PC-9 (cell line): Measurements from ENCODE around the gene SPATA16. TPM values are rescaled to one million over a fixed set of nuclear protein-coding genes. Genes with fewer than 3 reads are reported as not detected.

Experiments used
- BruUV-seq: library from RNA; stranded (reverse); fragments of 400-500 nt; replicated peaks from 2 replicates; lab custom pipeline; 2021; lab: Mats Ljungman, UMichigan
- CTCF ChIA-PET: fragments of 300-600 bp; sonication (Branson Sonifier 250); formaldehyde crosslinking; loops from one replicate; lab custom pipeline; 2022; ENCODE audit warnings: antibody characterized with exemption; lab: Charles Lee
- POLR2A ChIA-PET: fragments of 300-600 bp; sonication (Branson Sonifier 250); formaldehyde crosslinking; loops from one replicate; lab custom pipeline; 2022; ENCODE audit warnings: antibody characterized with exemption; ENCODE audit not compliant: unreplicated experiment; lab: Charles Lee
- DNase-seq, 2 experiments: peaks; one replicate each; pipeline versions ENCODE4 v3.0.0 to v3.0.0-alpha.2; 2015 to 2022; ENCODE audit warnings: mixed read lengths in 1 of 2
- H2AFZ ChIP-seq: fragments of 200-600 bp; sonication (generic); 2 replicates; pipeline ENCODE4 v1.8.1; 2017; ENCODE audit warnings: antibody characterized with exemption
- H3F3A ChIP-seq: fragments of 200-600 bp; sonication (generic); 2 replicates; pipeline ENCODE4 v1.8.1; 2017; ENCODE audit warnings: antibody characterized with exemption, mild to moderate bottlenecking, low read depth; ENCODE audit not compliant: insufficient read depth
- H3K27ac ChIP-seq: fragments of 200-600 bp; sonication (generic); 2 replicates; pipeline ENCODE4 v1.6.1; 2016; ENCODE audit warnings: mixed run types
- H3K27me3 ChIP-seq: fragments of 200-600 bp; sonication (generic); 2 replicates; pipeline ENCODE4 v1.6.1; 2016; ENCODE audit warnings: low read depth, mixed run types; ENCODE audit not compliant: insufficient read depth
- H3K36me3 ChIP-seq: fragments of 200-600 bp; sonication (generic); 2 replicates; pipeline ENCODE4 v1.6.1; 2016; ENCODE audit warnings: low read depth, mixed run types
- H3K4me1 ChIP-seq: fragments of 200-600 bp; sonication (generic); replicated peaks from 2 replicates; pipeline ENCODE4 v1.6.1; 2016; ENCODE audit warnings: mixed run types; ENCODE audit not compliant: insufficient read depth
- H3K4me2 ChIP-seq: fragments of 200-600 bp; sonication (generic); 2 replicates; pipeline ENCODE4 v1.6.1; 2017; ENCODE audit warnings: mixed run types
- H3K4me3 ChIP-seq: fragments of 200-600 bp; sonication (generic); 2 replicates; pipeline ENCODE4 v1.6.1; 2016; ENCODE audit warnings: mixed run types
- H3K79me2 ChIP-seq: fragments of 200-600 bp; sonication (generic); 2 replicates; pipeline ENCODE4 v1.6.1; 2017; ENCODE audit warnings: low read depth, mixed run types
- H3K9me2 ChIP-seq: fragments of 200-600 bp; sonication (generic); 2 replicates; pipeline ENCODE4 v1.8.1; 2017; ENCODE audit warnings: mild to moderate bottlenecking; ENCODE audit not compliant: insufficient read depth
- H3K9me3 ChIP-seq: fragments of 200-600 bp; sonication (generic); 2 replicates; pipeline ENCODE4 v1.8.1; 2016; ENCODE audit warnings: low read depth; ENCODE audit not compliant: insufficient read depth
- H4K20me1 ChIP-seq: fragments of 200-600 bp; sonication (generic); 2 replicates; pipeline ENCODE4 v1.8.1; 2017; ENCODE audit not compliant: insufficient read depth
- EZH2 ChIP-seq: fragments of 200-600 bp; sonication (generic); IDR thresholded peaks from 2 replicates; pipeline ENCODE4 v1.8.0; 2017; ENCODE audit warnings: antibody characterized with exemption, low read depth
- intact Hi-C: fragments of 100-400 bp; cut with micrococcal nuclease; formaldehyde crosslinking; loops from one replicate; pipeline ENCODE4 v1.10.0; 2022; ENCODE audit not compliant: unreplicated experiment
- total RNA-seq: library from RNA; stranded (reverse); gene quantifications from 2 replicates; pipeline ENCODE4 v1.2.3, GENCODE V29; 2021
- TF ChIP-seq, protein P1 (sequence below): fragments of 200-600 bp; sonication (generic); conservative IDR thresholded peaks from 2 replicates; pipeline ENCODE4 v1.6.1; 2017; ENCODE audit warnings: mixed run types, antibody characterized with exemption, mild to moderate bottlenecking, moderate library complexity

SPATA16 gene
- total RNA-seq, 1 experiment from 2014 or later: not detected

DNA sequence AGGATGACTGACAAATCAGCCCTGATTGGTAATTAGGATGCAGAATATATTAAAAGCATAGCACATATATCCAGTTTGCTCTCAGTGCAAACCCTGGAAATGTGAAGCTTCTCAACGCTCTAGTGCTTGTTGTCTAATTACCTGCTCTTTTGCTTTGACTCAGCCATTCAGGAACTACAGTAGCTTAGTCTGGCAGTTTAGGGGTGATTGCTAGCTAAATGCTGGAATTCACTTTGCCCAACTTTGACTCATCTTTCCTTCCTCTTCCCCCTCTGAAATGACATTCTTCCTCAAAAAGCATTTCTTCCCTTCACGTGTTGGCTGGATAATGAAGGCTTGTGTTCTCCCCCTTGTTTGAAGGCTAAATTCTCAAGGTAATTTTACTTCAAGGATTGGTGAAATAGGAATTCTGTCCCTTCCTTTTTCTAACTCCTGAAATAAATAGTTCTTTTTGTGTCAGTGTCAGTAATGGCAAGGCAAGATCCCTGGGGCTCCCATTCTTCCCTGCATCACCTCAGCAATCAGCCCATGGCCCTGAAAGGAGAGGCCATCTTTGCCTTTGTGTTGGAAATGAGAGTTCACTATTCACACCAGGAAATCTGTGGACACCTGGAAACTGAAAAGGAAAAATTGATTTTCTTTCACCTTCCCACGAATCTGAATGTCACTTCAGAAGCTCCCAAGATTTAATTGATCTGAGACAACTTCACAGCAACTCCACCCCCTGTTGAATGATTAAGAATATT lies 286.9 kb downstream of the SPATA16 start:
- no peak overlapping the region for H3K4me2 ChIP-seq
- ChIA-PET CTCF (no interaction called here), POLR2A (no interaction called here)
- H3K4me1 ChIP-seq: no peaks in the 10 kb centered on the region
- TF ChIP-seq, protein P1, sequence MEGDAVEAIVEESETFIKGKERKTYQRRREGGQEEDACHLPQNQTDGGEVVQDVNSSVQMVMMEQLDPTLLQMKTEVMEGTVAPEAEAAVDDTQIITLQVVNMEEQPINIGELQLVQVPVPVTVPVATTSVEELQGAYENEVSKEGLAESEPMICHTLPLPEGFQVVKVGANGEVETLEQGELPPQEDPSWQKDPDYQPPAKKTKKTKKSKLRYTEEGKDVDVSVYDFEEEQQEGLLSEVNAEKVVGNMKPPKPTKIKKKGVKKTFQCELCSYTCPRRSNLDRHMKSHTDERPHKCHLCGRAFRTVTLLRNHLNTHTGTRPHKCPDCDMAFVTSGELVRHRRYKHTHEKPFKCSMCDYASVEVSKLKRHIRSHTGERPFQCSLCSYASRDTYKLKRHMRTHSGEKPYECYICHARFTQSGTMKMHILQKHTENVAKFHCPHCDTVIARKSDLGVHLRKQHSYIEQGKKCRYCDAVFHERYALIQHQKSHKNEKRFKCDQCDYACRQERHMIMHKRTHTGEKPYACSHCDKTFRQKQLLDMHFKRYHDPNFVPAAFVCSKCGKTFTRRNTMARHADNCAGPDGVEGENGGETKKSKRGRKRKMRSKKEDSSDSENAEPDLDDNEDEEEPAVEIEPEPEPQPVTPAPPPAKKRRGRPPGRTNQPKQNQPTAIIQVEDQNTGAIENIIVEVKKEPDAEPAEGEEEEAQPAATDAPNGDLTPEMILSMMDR: no peak
- no peak for TF ChIP-seq EZH2
- DNase-seq: no peak
- peaks cover 4% of the 10 kb centered on the region; the same call in 1 of the 2 replicates for H3K9me3 ChIP-seq
- no peak overlapping the region for H2AFZ ChIP-seq
- no peaks in the 10 kb centered on the region for H4K20me1 ChIP-seq
- no peaks in the 10 kb centered on the region for H3K27me3 ChIP-seq
- no TSS peak for BruUV-seq
- intact Hi-C loops: no loop called here
- H3K79me2 ChIP-seq: no peaks in the 10 kb centered on the region
- H3K36me3 ChIP-seq: no peaks in the 10 kb centered on the region
- H3K4me3 ChIP-seq: no peak overlapping the region
- H3K9me2 ChIP-seq: peaks cover 13% of the 10 kb centered on the region; the same call in 1 of the 2 replicates
- H3K27ac ChIP-seq: no peak overlapping the region
- H3F3A ChIP-seq: no peaks in the 10 kb centered on the region

DNA sequence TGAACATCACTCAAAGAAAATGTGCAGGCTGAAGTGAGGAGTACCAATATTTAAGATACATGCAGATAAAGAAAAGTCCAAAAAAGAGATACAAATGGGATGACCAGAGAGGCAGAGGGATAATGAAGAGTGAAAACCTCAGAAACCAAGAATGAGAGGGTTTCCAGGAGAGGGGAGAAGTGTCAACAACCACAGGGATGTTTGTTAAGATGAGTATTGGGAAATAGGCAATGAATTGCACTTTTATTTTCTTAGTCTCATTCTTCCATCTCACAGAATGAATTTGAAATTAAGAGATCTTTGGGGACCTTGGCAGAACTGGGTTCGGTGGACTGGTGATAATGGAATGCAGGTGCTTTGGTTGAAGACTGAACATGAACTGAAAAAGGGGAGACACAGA lies 288.0 kb downstream of the SPATA16 start:
- H4K20me1 ChIP-seq: no peaks in the 10 kb centered on the region
- no peaks in the 10 kb centered on the region for H3K36me3 ChIP-seq
- intact Hi-C loops: no loop called here
- H3K4me3 ChIP-seq: no peak overlapping the region
- H3K4me2 ChIP-seq: no peak overlapping the region
- no peak for DNase-seq
- H2AFZ ChIP-seq: no peak overlapping the region
- no peaks in the 10 kb centered on the region for H3K79me2 ChIP-seq
- H3K27me3 ChIP-seq: no peaks in the 10 kb centered on the region
- no TSS peak for BruUV-seq
- ChIA-PET POLR2A (no interaction called here), CTCF (no interaction called here)
- H3K27ac ChIP-seq: no peak overlapping the region
- H3K9me3 ChIP-seq: peaks cover 4% of the 10 kb centered on the region; the same call in 1 of the 2 replicates
- TF ChIP-seq, protein P1: no peak
- no peak for TF ChIP-seq EZH2
- H3K9me2 ChIP-seq: peaks cover 13% of the 10 kb centered on the region; the same call in 1 of the 2 replicates
- H3K4me1 ChIP-seq: no peaks in the 10 kb centered on the region
- no peaks in the 10 kb centered on the region for H3F3A ChIP-seq

DNA sequence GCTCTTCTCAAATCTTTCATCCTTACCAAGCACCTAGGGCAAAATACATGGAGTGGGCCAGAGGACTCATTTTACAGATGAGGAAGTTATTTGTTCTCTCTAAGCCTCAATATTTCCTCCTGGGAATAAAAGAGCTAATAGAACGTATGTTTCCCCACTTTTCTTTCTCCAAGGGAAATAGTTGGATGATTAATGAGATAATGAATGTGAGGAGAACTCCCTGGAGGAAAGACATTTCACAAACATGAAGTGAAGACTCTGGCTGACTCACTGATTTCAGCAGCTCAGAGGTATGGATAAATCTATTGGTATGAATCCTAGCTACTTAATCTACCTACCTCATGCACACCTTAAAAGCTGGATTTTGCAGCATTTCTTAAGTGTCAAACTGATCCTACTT lies 292.1 kb downstream of the SPATA16 start:
- TF ChIP-seq, protein P1: no peak
- no peak for TF ChIP-seq EZH2
- ChIA-PET CTCF (no interaction called here), POLR2A (no interaction called here)
- BruUV-seq: no TSS peak
- H3K4me3 ChIP-seq: no peak overlapping the region
- no peaks in the 10 kb centered on the region for H3K36me3 ChIP-seq
- no peaks in the 10 kb centered on the region for H4K20me1 ChIP-seq
- no peak overlapping the region for H2AFZ ChIP-seq
- H3K9me3 ChIP-seq: peaks cover 5% of the 10 kb centered on the region; the same call in 1 of the 2 replicates
- H3F3A ChIP-seq: no peaks in the 10 kb centered on the region
- no peak for DNase-seq
- peaks cover 8% of the 10 kb centered on the region; the same call in 1 of the 2 replicates for H3K9me2 ChIP-seq
- intact Hi-C loops: loop anchor here (10.0 kb wide), 1 partner anchor 546 kb away; the partner anchor contains the start of gene NLGN1
- no peak overlapping the region for H3K4me2 ChIP-seq
- no peaks in the 10 kb centered on the region for H3K27me3 ChIP-seq
- 0 out of 2 replicates have a peak, but pooled peaks cover 5% of the 10 kb centered on the region for H3K4me1 ChIP-seq
- no peak overlapping the region for H3K27ac ChIP-seq
- H3K79me2 ChIP-seq: no peaks in the 10 kb centered on the region
